HCT116 (cell line): Measurements from ENCODE around the gene CDCP1. TPM values are rescaled to one million over a fixed set of nuclear protein-coding genes. Genes with fewer than 3 reads are reported as not detected.

Experiments
- ATAC-seq: fragments of 200-7000 bp; cut with Tn5 transposase; 2 replicates; pipeline ENCODE4 v1.9.1; 2020; ENCODE audit warnings: mild to moderate bottlenecking, moderate library complexity
- BruUV-seq: library from RNA; stranded (reverse); fragments of 400-500 nt; replicated peaks from 2 replicates; lab custom pipeline; 2021; lab: Mats Ljungman, UMichigan
- CTCF ChIA-PET: fragments of 300-600 bp; sonication (Branson Sonifier 250); formaldehyde crosslinking; loops from one replicate; lab custom pipeline; 2021; ENCODE audit warnings: antibody characterized with exemption; lab: Charles Lee
- POLR2A ChIA-PET: fragments of 300-600, 350-600 bp; sonication (Branson Sonifier 250); formaldehyde crosslinking; loops from one replicate; lab custom pipeline; 2021; ENCODE audit warnings: antibody characterized with exemption; lab: Charles Lee
- RAD21 ChIA-PET, 2 experiments: fragments of 300-600 bp; sonication (Branson Sonifier 250); formaldehyde crosslinking; loops; one replicate each; lab custom pipeline; 2023; ENCODE audit warnings: low total read pairs in 2 of 2; ENCODE audit not compliant: uncharacterized antibody in 2 of 2, unreplicated experiment in 2 of 2, low non-redundant PET in 1 of 2; lab: Charles Lee
- DNase-seq: peaks from one replicate; pipeline ENCODE4 v3.0.0-alpha.2; 2010; ENCODE audit warnings: low read depth, low spot score
- H2AFZ ChIP-seq: fragments of 200-600 bp; shearing (Covaris generic), sonication (generic); 2 replicates; pipeline ENCODE4 v1.6.1; 2017; ENCODE audit warnings: low read depth, mixed run types, mixed read lengths, antibody characterized with exemption, low read length; ENCODE audit not compliant: poor library complexity, severe bottlenecking
- H3K27ac ChIP-seq: 2 replicates; pipeline ENCODE4 v1.5.1; 2012; ENCODE audit warnings: low read depth, low read length
- H3K27me3 ChIP-seq: fragments of 200-600 bp; sonication (generic); 2 replicates; pipeline ENCODE4 v1.6.1; 2016; ENCODE audit warnings: mixed run types, low read length, mixed read lengths; ENCODE audit not compliant: insufficient read depth
- H3K36me3 ChIP-seq, 2 experiments: fragments of 200-500 bp in 1 of 2; fragments of 200-600 bp in 1 of 2; sonication (Bioruptor generic) in 1 of 2; sonication (generic) in 1 of 2; 2 replicates each; pipeline versions ENCODE4 v1.5.1 to v1.6.1; 2014 to 2016; ENCODE audit warnings: low read length in 2 of 2, inconsistent platforms in 1 of 2, mixed read lengths in 1 of 2, mixed run types in 1 of 2; ENCODE audit not compliant: insufficient read depth in 2 of 2, control insufficient read depth in 1 of 2
- H3K4me1 ChIP-seq, 2 experiments: fragments of 200-600 bp in 1 of 2; sonication (generic) in 1 of 2; 2 replicates each; pipeline versions ENCODE4 v1.5.1 to v1.6.1; 2012 to 2017; ENCODE audit warnings: low read length in 2 of 2, inconsistent platforms in 1 of 2, mild to moderate bottlenecking in 1 of 2, mixed read lengths in 1 of 2, mixed run types in 1 of 2, moderate library complexity in 1 of 2; ENCODE audit not compliant: insufficient read depth in 2 of 2, control insufficient read depth in 1 of 2
- H3K4me2 ChIP-seq: fragments of 200-600 bp; sonication (generic); 2 replicates; pipeline ENCODE4 v1.6.1; 2017; ENCODE audit warnings: mixed run types, low read length, mixed read lengths
- H3K4me3 ChIP-seq, 2 experiments: fragments of 200-600 bp in 1 of 2; sonication (generic) in 1 of 2; replicated peaks in 1 of 2; 2 replicates each; pipeline ENCODE4 v1.5.1; 2011 to 2016; ENCODE audit warnings: low read length in 2 of 2, control low read depth in 1 of 2, low read depth in 1 of 2, mild to moderate bottlenecking in 1 of 2, mixed read lengths in 1 of 2, mixed run types in 1 of 2
- H3K79me2 ChIP-seq: fragments of 200-600 bp; sonication (generic); 2 replicates; pipeline ENCODE4 v1.6.1; 2017; ENCODE audit warnings: mild to moderate bottlenecking, mixed run types, low read length, moderate library complexity, mixed read lengths; ENCODE audit not compliant: insufficient read depth
- H3K9ac ChIP-seq: fragments of 200-600 bp; sonication (generic); 2 replicates; pipeline ENCODE4 v1.6.1; 2016; ENCODE audit warnings: low read length, mixed read lengths
- H3K9me2 ChIP-seq: fragments of 200-600 bp; sonication (generic), shearing (Covaris generic); 2 replicates; pipeline ENCODE4 v1.6.1; 2017; ENCODE audit warnings: mixed run types, mild to moderate bottlenecking, moderate library complexity; ENCODE audit not compliant: insufficient read depth
- H3K9me3 ChIP-seq, 2 experiments: fragments of 200-500 bp in 1 of 2; fragments of 200-600 bp in 1 of 2; sonication (Bioruptor generic) in 1 of 2; sonication (generic) in 1 of 2; 2 replicates each; pipeline ENCODE4 v1.6.1; 2014 to 2017; ENCODE audit warnings: low read length in 2 of 2, mixed read lengths in 2 of 2, inconsistent platforms in 1 of 2, low read depth in 1 of 2, mild to moderate bottlenecking in 1 of 2, mixed run types in 1 of 2, moderate library complexity in 1 of 2; ENCODE audit not compliant: control insufficient read depth in 1 of 2, insufficient read depth in 1 of 2
- H4K20me1 ChIP-seq: fragments of 200-600 bp; sonication (generic), shearing (Covaris generic); 2 replicates; pipeline ENCODE4 v1.6.1; 2017; ENCODE audit warnings: mixed run types, mild to moderate bottlenecking, moderate library complexity; ENCODE audit not compliant: insufficient read depth
- EGR1 ChIP-seq: IDR thresholded peaks from 2 replicates; pipeline ENCODE4 v1.6.1; 2012; ENCODE audit warnings: low read depth
- FOSL1 ChIP-seq: IDR thresholded peaks from 2 replicates; pipeline ENCODE4 v1.6.1; 2012; ENCODE audit warnings: low read depth
- intact Hi-C: fragments of 100-400 bp; cut with micrococcal nuclease; formaldehyde crosslinking; loops from 2 replicates; pipeline ENCODE4 v1.10.0; 2022
- total RNA-seq: library from RNA; stranded (reverse); gene quantifications from one replicate; pipeline ENCODE4 v1.2.1, GENCODE V29; 2021; ENCODE audit not compliant: unreplicated experiment
- TF ChIP-seq, protein P1 (sequence below): IDR thresholded peaks from 2 replicates; pipeline ENCODE4 v1.6.1; 2012
- TF ChIP-seq, protein P2 (sequence below): IDR thresholded peaks from 2 replicates; pipeline ENCODE4 v1.6.1; 2011; ENCODE audit warnings: mild to moderate bottlenecking, low read length, moderate library complexity; ENCODE audit not compliant: insufficient replicate concordance; ENCODE audit errors: extremely low read depth

The CDCP1 gene
- total RNA-seq, 1 experiment from 2014 or later: 196 TPM

DNA sequence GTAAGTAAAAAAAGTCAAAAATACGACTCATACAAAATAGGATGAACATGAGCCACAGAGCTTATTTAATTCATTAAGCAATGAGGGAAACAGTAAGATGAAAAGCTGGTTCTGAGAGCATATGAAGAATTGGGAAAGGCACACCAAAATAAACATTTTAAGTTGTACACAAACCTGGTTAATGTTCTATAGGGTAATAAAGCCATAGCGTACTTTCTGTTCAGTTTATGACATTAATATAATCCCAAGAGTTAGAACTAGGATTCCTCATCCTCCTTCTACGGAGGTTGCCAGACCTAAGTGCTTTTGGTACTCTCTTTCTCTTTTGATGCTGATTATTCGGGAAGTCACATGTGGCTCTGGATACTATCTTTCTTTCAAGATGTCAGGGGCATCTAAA is 78.7 kb downstream of the CDCP1 start:
- H3K4me1 ChIP-seq: peaks cover 0 to 32% of the 10 kb centered on the region in 2 experiments; a peak in 2 of 4 replicates
- H2AFZ ChIP-seq: no peak overlapping the region
- no peak overlapping the region for H3K4me3 ChIP-seq
- H4K20me1 ChIP-seq: no peaks in the 10 kb centered on the region
- no peak overlapping the region for H3K4me2 ChIP-seq
- ATAC-seq (no peak), DNase-seq (no peak)
- ChIA-PET RAD21 (no interaction called here), POLR2A (no interaction called here), CTCF (no interaction called here)
- H3K27me3 ChIP-seq: no peaks in the 10 kb centered on the region
- BruUV-seq: no TSS peak
- no peaks in the 10 kb centered on the region for H3K9me2 ChIP-seq
- H3K36me3 ChIP-seq: no peaks in the 10 kb centered on the region
- H3K9me3 ChIP-seq: no peaks in the 10 kb centered on the region
- no peak for TF ChIP-seq FOSL1
- TF ChIP-seq, protein P1, sequence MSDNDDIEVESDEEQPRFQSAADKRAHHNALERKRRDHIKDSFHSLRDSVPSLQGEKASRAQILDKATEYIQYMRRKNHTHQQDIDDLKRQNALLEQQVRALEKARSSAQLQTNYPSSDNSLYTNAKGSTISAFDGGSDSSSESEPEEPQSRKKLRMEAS: no peak
- no peaks in the 10 kb centered on the region for H3K79me2 ChIP-seq
- no peak overlapping the region for H3K27ac ChIP-seq
- intact Hi-C loops: no loop called here
- no peak overlapping the region for H3K9ac ChIP-seq

DNA sequence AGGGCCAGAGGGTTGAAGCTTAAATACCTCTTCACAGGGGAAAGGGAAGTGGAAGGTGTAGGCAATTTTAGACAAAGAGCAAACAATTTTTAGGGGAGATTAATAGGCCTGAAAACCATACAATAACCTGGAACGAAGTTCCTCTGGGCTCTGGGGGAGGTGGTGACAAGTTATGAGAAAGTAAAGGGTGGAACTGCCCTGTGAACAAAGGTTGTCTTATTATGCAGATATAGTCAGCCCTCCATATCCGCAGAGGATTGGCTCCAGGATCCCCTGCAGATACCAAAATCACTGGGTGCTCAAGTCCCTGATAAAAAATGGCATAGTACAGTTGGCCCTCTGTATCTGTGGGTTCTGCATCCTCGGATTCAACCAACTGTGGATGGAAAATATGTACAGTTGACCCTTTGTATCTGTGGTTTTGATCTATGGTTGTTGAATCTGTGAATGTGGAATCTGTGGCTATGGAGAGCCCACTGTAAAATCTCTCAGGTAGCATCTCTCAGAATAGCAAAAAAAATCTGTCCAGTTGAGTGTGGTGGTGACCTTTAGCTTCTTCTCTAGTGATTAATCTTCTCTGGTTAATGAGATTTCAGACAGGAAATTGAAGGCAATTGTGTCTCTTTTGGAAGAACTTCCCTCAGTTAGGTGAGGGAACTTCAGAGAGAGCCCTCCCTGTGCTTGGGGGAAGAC is 79.9 kb downstream of the CDCP1 start:
- Histone ChIP-seq H3K4me1 (peaks cover 0 to 32% of the 10 kb centered on the region in 2 experiments; a peak in 2 of 4 replicates), H3K27ac (no peak overlapping the region), H3K36me3 (no peaks in the 10 kb centered on the region), H3K4me3 (no peak overlapping the region), H3K9me2 (no peaks in the 10 kb centered on the region), H3K9ac (no peak overlapping the region), H3K4me2 (no peak overlapping the region; the same call in 1 of the 2 replicates), H2AFZ (no peak overlapping the region), H3K9me3 (no peaks in the 10 kb centered on the region), H4K20me1 (no peaks in the 10 kb centered on the region), H3K79me2 (no peaks in the 10 kb centered on the region), H3K27me3 (no peaks in the 10 kb centered on the region)
- no TSS peak for BruUV-seq
- ChIA-PET POLR2A (no interaction called here), RAD21 (no interaction called here), CTCF (no interaction called here)
- intact Hi-C loops: no loop called here
- TF ChIP-seq, protein P2, sequence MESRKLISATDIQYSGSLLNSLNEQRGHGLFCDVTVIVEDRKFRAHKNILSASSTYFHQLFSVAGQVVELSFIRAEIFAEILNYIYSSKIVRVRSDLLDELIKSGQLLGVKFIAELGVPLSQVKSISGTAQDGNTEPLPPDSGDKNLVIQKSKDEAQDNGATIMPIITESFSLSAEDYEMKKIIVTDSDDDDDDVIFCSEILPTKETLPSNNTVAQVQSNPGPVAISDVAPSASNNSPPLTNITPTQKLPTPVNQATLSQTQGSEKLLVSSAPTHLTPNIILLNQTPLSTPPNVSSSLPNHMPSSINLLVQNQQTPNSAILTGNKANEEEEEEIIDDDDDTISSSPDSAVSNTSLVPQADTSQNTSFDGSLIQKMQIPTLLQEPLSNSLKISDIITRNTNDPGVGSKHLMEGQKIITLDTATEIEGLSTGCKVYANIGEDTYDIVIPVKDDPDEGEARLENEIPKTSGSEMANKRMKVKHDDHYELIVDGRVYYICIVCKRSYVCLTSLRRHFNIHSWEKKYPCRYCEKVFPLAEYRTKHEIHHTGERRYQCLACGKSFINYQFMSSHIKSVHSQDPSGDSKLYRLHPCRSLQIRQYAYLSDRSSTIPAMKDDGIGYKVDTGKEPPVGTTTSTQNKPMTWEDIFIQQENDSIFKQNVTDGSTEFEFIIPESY: no peak
- no peak for TF ChIP-seq EGR1
- DNase-seq (no peak), ATAC-seq (no peak)
